Right lobe of liver (tissue), 6 donors: Measurements from ENCODE around the gene NAA50. TPM values are rescaled to one million over a fixed set of nuclear protein-coding genes. Genes with fewer than 3 reads are reported as not detected.

Experiments
- ATAC-seq, 4 donors: fragments of 200-7000 bp; cut with Tn5 transposase; one replicate each; pipeline ENCODE4 v1.9.1; 2020; ENCODE audit warnings: mild to moderate bottlenecking in 4 of 4, moderate library complexity in 4 of 4
- DNase-seq, 3 donors: peaks; one replicate each; pipeline ENCODE4 v3.0.0-alpha.2; 2020
- H3K27ac ChIP-seq, 3 donors: fragments of 200-600 bp; one replicate each; pipeline ENCODE4 v1.8.0; 2022
- H3K27me3 ChIP-seq, 2 donors: fragments of 200-600 bp; one replicate each; pipeline ENCODE4 v1.8.0; 2022
- H3K36me3 ChIP-seq, 4 donors: fragments of 200-600 bp; sonication (generic) in 1 of 4; one replicate each; pipeline versions ENCODE4 v1.5.1 to v1.8.0; 2017 to 2022; ENCODE audit warnings: control low read depth in 1 of 4
- H3K4me1 ChIP-seq, 4 donors: fragments of 200-600 bp; sonication (generic) in 1 of 4; one replicate each; pipeline versions ENCODE4 v1.5.1 to v1.8.0; 2017 to 2022; ENCODE audit warnings: control low read depth in 1 of 4
- H3K4me3 ChIP-seq, 3 donors: fragments of 200-600 bp; one replicate each; pipeline ENCODE4 v1.8.0; 2022
- H3K9me3 ChIP-seq, 4 donors: fragments of 200-600 bp; sonication (generic) in 1 of 4; one replicate each; pipeline versions ENCODE4 v1.5.1 to v1.8.0; 2017 to 2022; ENCODE audit warnings: control low read depth in 1 of 4
- CTCF ChIP-seq, 4 donors: fragments of 200-600 bp in 3 of 4; fragments of 450-650 bp in 1 of 4; IDR thresholded peaks; one replicate each; pipeline versions ENCODE4 v1.5.1 to v1.8.0; 2016 to 2022; ENCODE audit warnings: antibody characterized with exemption in 4 of 4, mild to moderate bottlenecking in 2 of 4
- POLR2A ChIP-seq: fragments of 450-650 bp; IDR thresholded peaks from one replicate; pipeline ENCODE4 v1.6.1; 2017; ENCODE audit warnings: antibody characterized with exemption, mild to moderate bottlenecking
- WGBS: methylation state at CpG from one replicate; pipeline ENCODE4 v1.1.6; 2018; ENCODE audit warnings: low coverage, low lambda C conversion rate; ENCODE audit not compliant: insufficient coverage; ENCODE audit errors: missing lambda C conversion rate; 5-methylcytosine and 5-hydroxymethylcytosine counted together
- intact Hi-C, 2 donors: fragments of 100-400 bp; cut with DNase I; formaldehyde crosslinking; loops; one replicate each; pipeline versions ENCODE4 v1.11.2 to v1.14.1; 2022
- total RNA-seq, 6 experiments: library from RNA; depleted of rRNA in 2 of 6; stranded (reverse); fragments of >200 nt in 2 of 6; fragmentation: NEBNext Ultra II Directional in 3 of 6; extraction: Animal tissue kit (Norgen Biotek cat#: 25700) in 3 of 6; gene quantifications; one replicate each; pipeline versions ENCODE4 v1.1.0 to v1.2.4, GENCODE V29; 2016 to 2023
- donor health status: DM: no; HTN: yes; CAD: no.
- donor health status: DM: no; HTN: no; CAD: no.
- donor health status: DM: no; HTN: no; CAD: no.
- donor health status: DM: no; HTN: yes; CAD: no.
- donor health status: DM: no; HTN: yes; CAD: no.

The NAA50 gene
- total RNA-seq, 6 experiments from 2014 or later: 56.1 to 130 (median 60.9) TPM

DNA sequence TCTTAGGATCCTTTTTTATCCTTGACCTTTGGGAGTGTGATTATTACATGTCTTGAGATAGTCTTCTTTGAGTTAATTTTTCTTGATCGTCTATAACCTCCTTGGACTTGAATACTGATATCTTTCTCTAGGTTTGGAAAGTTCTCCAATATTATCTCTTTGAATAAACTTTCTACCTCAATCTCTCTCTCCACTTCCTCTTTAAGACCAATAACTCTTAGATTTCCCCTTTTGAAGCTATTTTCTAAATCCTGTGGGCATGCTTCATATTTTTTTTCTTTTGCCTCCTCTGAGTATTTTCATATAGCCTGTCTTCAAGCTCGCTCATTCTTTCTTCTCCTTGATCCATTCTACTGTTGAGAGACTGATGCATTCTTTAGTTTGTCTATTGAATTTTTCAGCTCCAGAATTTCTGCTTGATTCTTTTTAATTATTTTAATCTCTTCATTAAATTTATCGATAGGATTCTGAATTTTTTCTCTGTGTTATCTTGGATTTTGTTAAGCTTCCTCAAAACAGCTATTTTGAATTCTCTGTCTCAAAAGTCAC, 61.7 kb downstream of the NAA50 start:
- no peak overlapping the region for H3K27ac ChIP-seq
- no peaks in the 10 kb centered on the region for H3K9me3 ChIP-seq
- peaks cover 0 to 25% (median 13%) of the 10 kb centered on the region in 4 donors for H3K4me1 ChIP-seq
- TF ChIP-seq POLR2A: no peak
- no peak for TF ChIP-seq CTCF (IDR thresholded peaks at IDR 0.05)
- no peak for DNase-seq
- no peak overlapping the region for H3K4me3 ChIP-seq
- WGBS: 82% methylated on average over 3 of the region's 3 CpGs
- H3K27me3 ChIP-seq: no peaks in the 10 kb centered on the region
- intact Hi-C loops: no loop called here
- H3K36me3 ChIP-seq: no peaks in the 10 kb centered on the region
- ATAC-seq: no peak

DNA sequence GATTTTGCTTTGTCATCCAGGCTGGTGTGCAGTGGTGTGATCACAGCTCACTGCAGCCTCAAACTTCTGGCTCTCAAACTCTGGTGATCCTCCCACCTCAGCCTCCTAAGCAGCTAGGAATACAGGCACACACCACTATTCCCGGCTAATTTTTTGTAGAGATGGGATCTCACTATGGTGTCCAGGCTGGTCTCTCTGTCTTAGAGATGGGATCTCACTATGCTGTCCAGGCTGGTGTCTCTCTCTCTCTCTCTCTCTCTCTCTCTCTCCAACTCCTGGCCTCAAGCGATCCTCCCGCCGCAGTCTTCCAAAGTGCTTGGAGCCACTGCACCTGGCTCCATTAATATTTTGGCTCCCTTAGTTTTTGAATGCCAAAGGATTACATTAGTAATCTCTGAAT, 67.3 kb downstream of the NAA50 start:
- Histone ChIP-seq H3K4me3 (no peak overlapping the region), H3K27ac (no peak overlapping the region), H3K9me3 (no peaks in the 10 kb centered on the region), H3K4me1 (peaks cover 0 to 16% (median 9%) of the 10 kb centered on the region in 4 donors), H3K36me3 (no peaks in the 10 kb centered on the region), H3K27me3 (no peaks in the 10 kb centered on the region)
- no peak for TF ChIP-seq POLR2A
- TF ChIP-seq CTCF (IDR thresholded peaks at IDR 0.05): no peak
- no peak for ATAC-seq
- WGBS: 100% methylated on average over 3 of the region's 4 CpGs
- intact Hi-C loops: no loop called here
- DNase-seq: no peak

GRCh38 chr3:113677737-113678136, 68.3 kb downstream of the NAA50 start:
- H3K36me3 ChIP-seq: no peaks in the 10 kb centered on the region
- WGBS: 100% methylated on average over 1 of the region's 1 CpG
- no peak for DNase-seq
- TF ChIP-seq CTCF (IDR thresholded peaks at IDR 0.05): no peak
- TF ChIP-seq POLR2A: no peak
- intact Hi-C loops: no loop called here
- H3K9me3 ChIP-seq: no peaks in the 10 kb centered on the region
- no peak overlapping the region for H3K4me3 ChIP-seq
- no peak for ATAC-seq
- no peaks in the 10 kb centered on the region for H3K27me3 ChIP-seq
- H3K4me1 ChIP-seq: peaks cover 0 to 22% (median 11%) of the 10 kb centered on the region in 4 donors
- peak overlapping the region in 1 of 3 donors; percentile 21 for H3K27ac ChIP-seq

- whole genome bisulfite sequencing: 72% methylated on average over 3 of the region's 3 CpGs
- H3K4me3 ChIP-seq: no peak overlapping the region
- no peak for TF ChIP-seq CTCF (IDR thresholded peaks at IDR 0.05)
- TF ChIP-seq POLR2A: no peak
- ATAC-seq (no peak), DNase-seq (no peak)
- peaks cover 0 to 16% (median 11%) of the 10 kb centered on the region in 4 donors for H3K4me1 ChIP-seq
- no peaks in the 10 kb centered on the region for H3K9me3 ChIP-seq
- intact Hi-C loops: no loop called here
- H3K27ac ChIP-seq: no peak overlapping the region
- no peaks in the 10 kb centered on the region for H3K36me3 ChIP-seq
- H3K27me3 ChIP-seq: no peaks in the 10 kb centered on the region
Measured at GRCh38 chr3:113676261-113676660, 69.8 kb downstream of the NAA50 start.
